HG02884 (cell line): ENCODE results near the gene MCC.

ENCODE experiments used
- ATAC-seq: cut with Tn5 transposase; IDR thresholded peaks from one replicate; pipeline ENCODE4 v1.9.1; 2021; ENCODE audit warnings: mild to moderate bottlenecking, moderate library complexity; ENCODE audit not compliant: unreplicated experiment

The MCC gene

GRCh38 chr5:113182658-113183344 lies 305.5 kb downstream of the MCC start:
- no peak for ATAC-seq

- no peak for ATAC-seq
Measured at GRCh38 chr5:113181853-113182490, 306.3 kb downstream of the MCC start.

GRCh38 chr5:113181409-113181808 lies 306.8 kb downstream of the MCC start:
- ATAC-seq = no peak

- no peak for ATAC-seq
Measured at GRCh38 chr5:113179156-113179555, 309.1 kb downstream of the MCC start.

- no peak for ATAC-seq
Measured at GRCh38 chr5:113178073-113178779, 310.0 kb downstream of the MCC start.

GRCh38 chr5:113177225-113177624 lies 311.0 kb downstream of the MCC start:
- ATAC-seq = no peak

GRCh38 chr5:113176734-113177133 lies 311.5 kb downstream of the MCC start:
- no peak for ATAC-seq

- no peak for ATAC-seq
Measured at GRCh38 chr5:113176196-113176595, 312.1 kb downstream of the MCC start.

GRCh38 chr5:113172231-113172826 lies 315.9 kb downstream of the MCC start:
- no peak for ATAC-seq

GRCh38 chr5:113171520-113171919 lies 316.7 kb downstream of the MCC start:
- no peak for ATAC-seq

- ATAC-seq = no peak
Measured at GRCh38 chr5:113170707-113171106, 317.5 kb downstream of the MCC start.

GRCh38 chr5:113169720-113170119 lies 318.5 kb downstream of the MCC start:
- no peak for ATAC-seq

GRCh38 chr5:113167985-113168384 lies 320.3 kb downstream of the MCC start:
- ATAC-seq = no peak

- no peak for ATAC-seq
Measured at GRCh38 chr5:113166852-113167366, 321.3 kb downstream of the MCC start.

- ATAC-seq = no peak
Measured at GRCh38 chr5:113166261-113166660, 322.0 kb downstream of the MCC start.

GRCh38 chr5:113164021-113164420 lies 324.2 kb downstream of the MCC start:
- ATAC-seq = no peak

GRCh38 chr5:113163328-113163727 lies 324.9 kb downstream of the MCC start:
- ATAC-seq = no peak

- ATAC-seq = no peak
Measured at GRCh38 chr5:113162770-113163169, 325.5 kb downstream of the MCC start.

GRCh38 chr5:113162208-113162607 lies 326.0 kb downstream of the MCC start:
- no peak for ATAC-seq

GRCh38 chr5:113161806-113162205 lies 326.4 kb downstream of the MCC start:
- ATAC-seq = no peak

- no peak for ATAC-seq
Measured at GRCh38 chr5:113157886-113158285, 330.4 kb downstream of the MCC start.
